Globus pallidus (tissue), 1 donor: ENCODE data around the gene LEMD1.
"Not testable (repeated sequence)": the region's sequence is repeated elsewhere in the genome, so short reads cannot be mapped to it uniquely, and the experiment has no call there.

Source experiments
- DNase-seq: peaks from one replicate; pipeline ENCODE4 v3.0.0-alpha.2; 2015; ENCODE audit warnings: low spot score

Gene LEMD1

DNA sequence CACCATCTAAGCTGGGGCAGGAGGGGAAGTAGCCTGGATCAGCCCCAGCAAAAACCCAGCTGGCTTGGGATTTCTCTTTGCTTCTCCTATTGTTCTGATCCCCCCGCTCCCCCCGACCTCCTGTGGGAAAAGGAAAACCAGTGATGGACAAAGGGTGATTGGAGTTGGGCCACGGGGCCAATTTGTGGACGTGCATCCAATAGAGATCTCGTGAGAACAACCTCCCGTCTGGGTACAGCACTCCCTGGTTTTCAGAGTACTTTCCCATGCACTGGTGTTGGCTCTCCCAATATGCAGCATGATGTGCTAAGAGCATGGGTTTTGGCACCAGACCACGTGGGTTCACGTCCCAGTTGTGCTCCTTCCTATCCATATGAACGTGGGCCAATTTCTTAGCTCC is 25.0 kb upstream of the LEMD1 start:
- no peak for DNase-seq

DNA sequence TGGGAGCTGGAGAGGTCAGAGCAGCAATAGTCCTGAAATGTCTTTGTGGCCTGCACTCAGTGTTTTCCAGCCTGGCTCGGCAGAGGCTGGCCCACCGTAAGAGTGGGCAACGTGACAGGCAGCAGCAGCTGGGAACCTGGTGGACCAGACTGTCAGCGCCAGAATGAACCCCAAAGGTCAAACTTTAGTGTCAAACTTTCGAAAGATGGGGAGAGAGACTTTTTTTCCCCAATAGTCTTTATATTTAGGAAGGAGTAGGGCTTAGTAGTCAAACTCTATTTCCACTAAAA is 23.7 kb upstream of the LEMD1 start:
- no peak for DNase-seq

DNA sequence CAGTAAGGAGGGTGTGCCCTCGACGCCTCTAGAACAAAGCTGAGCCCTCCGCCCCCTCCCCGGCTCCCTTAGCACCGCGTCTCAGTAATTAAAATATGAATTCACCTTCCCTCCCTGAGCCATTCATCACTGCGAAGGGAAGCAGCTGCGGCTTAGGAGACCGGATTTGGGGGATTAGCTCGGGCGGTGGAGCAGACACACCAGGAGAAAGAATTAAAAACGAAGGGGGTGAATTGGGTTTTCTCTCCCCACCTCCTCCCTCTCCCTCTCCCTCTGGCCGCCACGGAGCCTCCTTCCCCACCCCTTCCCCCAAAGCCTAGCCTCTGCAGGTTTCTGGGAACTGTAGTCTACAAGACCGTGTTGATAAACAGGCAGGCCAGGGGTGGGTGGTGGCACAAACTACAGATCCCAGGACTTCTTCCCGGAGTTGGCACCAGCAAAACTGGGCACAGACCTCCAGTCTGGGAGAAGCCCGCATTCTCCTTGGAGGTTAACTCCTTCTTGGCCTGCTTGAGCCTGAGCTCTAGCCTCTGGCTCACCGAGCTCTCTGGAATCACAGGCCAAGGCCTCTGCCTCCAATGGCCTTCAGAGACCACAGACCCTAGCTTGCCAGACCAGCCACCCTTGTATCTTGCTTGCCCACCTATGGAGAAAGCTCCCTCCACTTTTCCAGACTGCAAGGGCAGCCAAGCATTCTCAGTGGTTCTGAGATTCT is 23.2 kb upstream of the LEMD1 start:
- peak; percentile 72 for DNase-seq

DNA sequence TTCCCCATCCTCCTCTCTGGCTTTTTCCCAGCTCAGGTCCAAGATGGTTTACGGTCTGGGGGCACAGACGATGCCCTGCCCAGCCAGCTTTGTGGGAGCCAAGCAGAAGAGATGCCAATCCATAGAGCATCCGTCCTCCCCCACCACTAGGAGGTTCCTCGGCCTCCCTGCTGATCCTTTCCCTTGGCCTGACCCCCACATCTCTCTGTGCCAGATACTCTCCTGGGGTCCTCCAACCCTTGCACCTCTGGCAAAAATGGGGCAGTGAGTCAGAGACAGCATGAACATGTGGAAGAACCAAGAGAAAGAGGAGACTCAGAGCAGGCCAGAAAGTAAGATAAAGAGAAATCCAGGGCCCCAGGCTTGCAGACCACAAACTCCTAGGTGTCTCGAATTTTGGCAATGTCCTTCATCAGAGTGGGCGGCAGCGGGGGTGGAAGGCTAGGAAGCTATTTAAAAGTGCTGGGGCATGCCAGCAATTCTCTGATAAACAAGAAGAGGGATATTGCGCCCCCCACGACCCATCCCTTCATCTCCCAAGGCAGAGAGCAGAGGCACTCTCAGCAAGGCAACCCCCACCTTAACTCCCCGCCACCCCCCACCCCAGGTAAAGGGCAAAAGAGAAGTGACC is 22.6 kb upstream of the LEMD1 start:
- no peak for DNase-seq

DNA sequence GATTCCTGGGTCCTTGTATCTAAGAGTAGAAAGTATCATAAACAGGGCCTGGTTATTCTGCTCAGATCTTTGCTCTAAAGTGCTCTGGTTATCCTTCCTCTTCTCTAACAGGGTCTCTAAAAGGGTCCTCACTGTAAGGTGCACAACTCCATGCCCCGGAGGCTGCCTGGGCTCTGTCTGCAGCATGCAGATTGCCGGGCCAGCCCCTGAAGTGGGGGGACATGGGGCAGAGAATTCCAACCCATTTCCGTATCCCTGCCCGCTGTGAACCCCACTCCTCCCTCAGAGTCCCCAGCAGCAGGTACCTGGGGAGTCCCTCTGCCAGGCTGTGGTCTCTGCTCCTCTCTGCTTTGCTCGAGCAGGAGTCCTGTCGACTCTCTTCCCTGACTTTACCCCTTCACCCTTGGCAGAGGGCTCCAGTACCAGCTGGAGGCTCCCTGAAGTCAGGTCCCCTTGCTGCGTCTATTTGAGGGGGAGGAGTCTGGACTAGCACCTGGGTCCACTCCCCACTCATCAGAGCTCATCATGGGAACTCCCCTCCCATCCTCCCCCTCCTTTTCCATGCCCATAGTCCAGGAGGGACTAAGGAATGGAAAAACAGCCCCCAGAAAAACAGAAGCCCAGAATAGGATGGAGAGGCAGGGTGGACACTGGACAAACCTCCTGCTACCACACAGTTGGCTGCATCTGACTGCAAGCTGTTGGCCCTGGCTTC is 21.9 kb upstream of the LEMD1 start:
- DNase-seq: no peak

DNA sequence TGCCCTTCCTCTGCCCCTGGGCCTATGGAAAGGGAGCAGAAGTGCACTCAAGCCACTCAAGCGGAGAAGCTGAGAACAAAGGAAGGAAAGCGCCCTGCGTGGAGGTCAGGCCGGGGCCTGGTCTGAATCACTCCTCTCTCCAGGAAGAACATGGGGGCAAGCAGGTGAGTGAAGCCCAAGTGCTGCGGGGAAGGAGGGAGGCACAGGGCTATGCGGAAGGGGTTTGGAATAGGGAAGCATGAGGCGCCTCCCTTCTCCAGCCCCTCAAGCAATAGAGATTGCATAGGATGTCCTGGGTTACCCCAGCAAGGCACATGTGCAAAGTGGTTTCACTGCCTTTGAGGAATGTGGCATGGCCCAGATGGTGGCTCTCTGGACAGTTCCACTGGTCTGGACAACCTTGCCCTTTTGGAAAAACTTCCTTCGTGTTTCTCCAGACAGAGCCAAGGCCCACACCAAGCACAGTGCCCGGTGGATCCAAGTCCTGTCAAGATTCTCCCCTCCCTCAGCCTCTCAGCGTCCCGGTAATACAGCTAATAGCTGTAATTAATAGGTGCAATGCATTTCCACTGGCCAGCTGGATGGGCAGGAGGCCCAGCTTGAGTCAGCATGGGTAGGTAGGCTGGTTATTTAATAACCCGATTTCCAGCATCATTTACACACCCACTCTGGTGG is 20.3 kb upstream of the LEMD1 start:
- DNase-seq: no peak

DNA sequence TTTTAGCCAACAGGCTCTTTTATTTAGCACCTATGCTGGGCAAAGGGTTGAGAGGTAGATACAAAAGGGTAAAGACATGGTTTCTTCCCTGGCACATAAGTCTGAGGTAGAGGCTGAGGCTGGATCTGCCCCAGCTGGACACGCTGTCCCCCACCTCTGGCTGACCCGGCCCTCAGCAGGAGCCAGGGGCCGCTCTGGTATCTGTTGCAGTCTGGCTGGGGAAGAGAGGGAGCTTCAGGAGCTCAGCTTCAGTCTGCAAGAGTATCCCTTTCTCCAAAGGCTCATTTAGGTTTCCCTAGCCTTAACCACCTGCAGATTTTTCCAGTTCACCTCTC is 19.8 kb upstream of the LEMD1 start:
- no peak for DNase-seq

DNA sequence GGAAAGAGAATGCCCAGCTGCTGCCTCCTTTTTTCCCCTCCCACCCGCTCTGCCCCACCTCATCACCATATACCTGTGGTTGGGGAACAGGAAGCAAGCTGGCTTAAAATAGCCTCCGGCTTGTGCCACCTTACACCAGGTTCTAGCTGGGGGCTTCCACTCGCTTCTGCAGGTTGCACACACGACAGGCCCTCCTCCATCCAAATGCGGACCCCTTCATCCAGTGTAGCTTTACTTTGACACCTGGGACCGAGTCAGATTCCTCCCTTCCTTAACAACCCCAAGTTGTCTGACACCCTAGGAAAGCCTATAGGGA is 19.4 kb upstream of the LEMD1 start:
- DNase-seq: no peak

DNA sequence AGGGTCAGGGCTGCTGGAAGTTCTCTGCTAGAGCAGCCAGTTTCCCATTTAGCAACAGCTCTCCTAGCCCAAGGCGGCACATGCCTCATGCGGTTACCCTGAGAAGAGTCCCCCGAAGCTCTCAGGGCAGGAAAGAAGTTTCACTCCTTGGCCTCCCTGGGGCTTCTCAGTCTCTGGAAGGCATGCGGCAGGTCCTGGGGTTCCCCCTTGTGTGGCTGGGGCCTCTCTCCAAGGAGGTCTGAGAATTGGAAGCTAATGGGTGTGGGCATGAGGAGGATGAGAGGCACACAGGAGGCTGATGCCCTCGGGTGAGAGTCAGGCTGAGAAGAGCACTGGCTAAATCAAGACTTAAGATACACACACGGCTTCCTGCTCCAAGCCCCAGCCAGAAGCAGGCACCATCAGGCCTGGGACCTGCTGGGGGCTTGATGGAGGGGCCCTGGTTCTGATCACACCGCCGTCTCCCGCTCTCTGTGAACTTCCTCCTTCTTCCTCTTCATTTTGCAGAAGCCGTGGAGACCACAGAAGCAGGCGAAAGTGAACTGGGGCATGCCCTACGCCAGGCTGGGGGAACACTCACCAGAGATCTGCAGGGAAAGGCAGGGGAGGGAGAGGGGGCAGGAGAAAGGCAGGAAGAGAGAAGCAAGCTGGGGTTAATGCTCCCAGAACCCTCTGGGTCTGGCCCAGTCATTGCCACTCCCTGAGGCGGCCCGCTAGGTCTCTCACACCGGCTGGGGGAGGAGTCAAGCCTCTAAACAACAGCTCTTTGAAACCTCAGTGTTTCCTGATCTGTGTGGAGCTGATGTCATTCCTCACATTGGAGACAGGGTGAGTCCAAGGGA is 18.8 kb upstream of the LEMD1 start:
- peak; percentile 40 for DNase-seq

DNA sequence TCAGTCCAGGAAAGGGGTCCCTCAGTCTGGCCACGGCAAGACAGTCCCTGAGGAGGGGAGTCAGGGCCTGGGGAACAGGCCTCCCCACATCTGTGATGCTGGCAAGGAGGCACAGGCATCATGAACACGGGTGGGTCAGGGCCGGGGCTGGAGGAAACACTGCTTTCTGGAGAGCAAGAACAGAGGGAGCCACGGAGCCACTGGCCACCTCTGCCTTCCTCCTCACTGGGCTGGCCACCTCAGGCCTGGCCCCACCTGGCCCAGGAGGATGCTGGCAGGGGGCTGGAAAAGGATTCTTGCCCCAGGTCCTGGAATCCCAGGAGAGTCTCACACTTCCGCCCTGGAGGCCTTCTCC is 18.2 kb upstream of the LEMD1 start:
- DNase-seq: no peak

DNA sequence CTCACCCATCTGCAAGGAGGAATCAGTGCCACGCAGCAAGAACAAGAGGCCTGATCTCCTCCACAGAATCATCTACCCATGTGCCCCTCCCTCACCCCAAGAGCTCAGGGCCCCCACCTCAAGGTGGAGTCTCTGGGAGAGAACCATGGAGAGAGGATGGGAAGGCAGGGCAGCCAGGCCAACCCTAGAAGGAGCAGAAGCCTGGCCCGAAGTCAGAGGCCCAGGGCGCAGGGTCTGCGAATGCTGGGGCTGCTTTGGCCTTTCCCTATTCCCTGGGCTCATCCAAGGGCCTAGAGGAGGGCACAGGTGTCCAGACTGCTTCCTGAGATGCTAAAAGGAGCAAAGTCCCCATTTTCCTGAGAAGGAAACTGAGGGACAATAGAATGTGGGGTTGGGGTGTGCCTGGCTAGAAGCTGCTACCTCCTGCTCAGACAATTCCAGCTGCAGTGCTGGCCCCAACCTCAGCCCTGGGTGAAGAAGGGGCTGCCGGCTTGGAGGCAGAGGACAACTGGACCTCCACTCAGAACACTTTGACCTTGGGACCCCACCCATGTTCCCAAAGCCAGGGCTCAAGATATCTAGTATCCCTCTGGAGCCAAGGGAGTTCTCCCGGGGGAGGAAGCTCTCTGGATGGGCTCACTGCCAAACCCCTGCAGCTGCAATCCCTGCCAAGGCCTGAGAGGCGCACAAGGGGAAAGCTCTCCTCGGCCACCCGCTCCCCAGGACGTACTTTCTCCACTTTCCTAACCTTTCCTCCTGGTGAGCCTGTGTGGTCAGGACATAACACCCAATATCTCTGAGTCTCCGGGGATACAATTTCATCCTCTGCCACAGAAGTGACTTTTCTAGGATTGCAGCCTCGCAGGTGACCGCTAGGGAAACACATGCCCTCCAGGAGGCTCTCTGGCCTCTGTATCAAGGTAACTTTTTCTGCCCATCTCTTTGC is 16.6 kb upstream of the LEMD1 start:
- peak; percentile 78 for DNase-seq

DNA sequence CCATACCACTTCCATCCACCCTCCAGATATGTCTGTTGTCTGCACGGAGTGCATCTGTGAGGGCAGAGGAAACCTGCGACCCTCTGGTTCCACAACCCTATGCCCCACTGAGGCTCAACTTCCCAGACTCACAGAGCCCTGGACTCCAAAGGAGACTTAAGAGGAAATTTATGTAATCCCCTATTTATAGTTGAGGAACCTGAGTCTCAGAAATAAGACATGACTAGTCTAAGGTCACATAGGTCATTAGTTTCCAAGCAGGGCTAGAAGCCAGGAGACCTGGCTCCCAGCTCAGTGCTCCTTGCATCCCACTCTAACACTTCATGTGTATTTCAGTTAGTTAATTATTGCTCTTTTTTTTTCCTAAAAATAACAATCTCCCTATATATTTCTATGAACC is 15.7 kb upstream of the LEMD1 start:
- no peak for DNase-seq

DNA sequence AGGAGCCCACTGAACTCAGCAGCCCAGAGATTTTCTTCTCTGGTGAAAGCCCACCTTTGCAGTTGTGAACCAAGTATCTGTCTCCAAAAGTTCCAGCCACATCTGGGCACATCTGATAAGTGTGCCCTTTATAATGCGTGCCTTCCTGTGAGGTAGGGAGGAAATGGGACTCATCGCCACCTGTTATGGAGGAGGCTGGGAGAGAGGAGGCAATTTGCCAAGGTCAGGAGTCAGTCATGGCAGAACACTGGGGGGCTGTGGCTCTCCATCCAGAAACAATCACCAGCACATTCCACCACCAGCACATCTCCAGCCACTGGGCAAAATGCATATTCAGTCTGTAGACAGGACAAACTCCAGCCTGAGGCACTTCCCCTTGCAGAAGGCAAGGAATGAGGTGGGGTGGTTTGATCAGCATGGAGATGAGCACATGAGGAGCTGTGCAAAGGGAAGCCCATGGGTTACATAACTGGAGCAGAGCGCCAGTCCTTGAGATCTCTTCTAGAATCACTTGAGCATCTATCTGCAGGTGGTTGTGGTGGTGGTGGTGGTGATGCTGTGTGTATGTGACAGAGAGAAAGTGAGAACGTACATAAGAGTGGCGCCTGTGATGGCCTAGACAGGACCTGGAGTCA is 15.0 kb upstream of the LEMD1 start:
- DNase-seq: no peak

DNA sequence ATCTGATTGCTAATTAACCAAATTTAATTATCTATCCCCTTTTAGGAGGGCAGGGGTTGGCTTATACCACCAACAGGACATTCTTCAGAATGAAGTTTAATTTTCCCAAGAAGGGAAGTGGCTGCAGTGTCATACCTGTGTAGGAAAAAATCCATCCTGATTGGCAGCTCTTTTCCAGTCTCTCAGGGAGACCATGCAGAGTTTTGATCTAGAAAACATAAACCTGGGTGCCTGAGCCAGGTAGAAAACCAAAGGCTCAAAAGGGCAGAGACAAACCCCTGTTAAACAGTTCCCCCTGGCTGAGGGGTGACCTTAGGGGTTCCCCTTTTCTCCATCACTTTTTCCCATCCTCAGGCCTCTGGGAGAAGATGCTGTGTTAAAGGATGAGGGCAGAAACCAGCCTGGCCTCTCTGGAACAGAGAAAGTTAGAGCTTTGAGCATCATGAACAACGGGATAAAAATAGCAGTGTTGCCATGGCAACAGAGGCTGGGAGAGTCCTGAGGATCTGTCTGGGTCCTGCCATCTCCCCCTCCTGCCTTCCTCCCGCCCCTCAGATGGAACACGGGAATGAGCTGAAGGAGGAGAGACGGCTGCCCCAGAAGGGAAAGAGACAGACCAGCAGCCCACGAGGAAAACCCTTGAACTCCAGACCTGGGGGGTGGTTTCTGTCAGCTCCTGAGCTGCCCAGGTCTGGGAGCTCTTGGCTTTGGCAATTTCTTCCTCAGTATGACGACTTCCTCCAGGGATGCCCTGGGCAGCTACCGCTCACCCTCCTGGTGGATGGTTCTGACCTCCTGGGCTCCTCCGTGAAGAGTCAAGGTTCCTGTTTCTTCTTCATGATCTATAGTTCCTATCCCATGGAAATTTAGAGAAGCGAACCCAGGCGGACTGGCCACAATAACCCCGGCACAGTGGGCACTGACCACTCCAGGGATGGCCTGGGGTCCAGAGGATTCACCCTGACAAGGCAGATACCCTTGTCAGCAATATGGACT is 14.0 kb upstream of the LEMD1 start:
- DNase-seq: no peak

DNA sequence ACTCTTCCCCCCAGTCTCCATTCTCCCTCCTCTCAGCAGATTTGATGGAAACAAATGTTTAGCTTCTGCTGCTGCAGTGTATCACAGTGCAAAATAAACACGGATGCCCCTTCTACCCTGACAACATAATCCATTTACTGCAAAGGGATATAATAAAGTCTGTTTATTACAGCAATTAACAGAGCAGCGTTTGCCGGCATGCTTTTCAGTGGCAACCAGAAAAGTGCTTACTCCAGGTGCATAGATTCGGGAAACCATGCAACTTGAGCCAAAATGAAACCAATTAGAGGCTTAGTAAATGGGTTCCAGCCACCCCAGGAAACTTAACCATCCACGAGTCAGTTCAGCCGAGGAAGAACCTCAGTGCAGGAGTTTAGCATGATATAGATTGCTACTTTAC is 12.9 kb upstream of the LEMD1 start:
- no peak for DNase-seq

DNA sequence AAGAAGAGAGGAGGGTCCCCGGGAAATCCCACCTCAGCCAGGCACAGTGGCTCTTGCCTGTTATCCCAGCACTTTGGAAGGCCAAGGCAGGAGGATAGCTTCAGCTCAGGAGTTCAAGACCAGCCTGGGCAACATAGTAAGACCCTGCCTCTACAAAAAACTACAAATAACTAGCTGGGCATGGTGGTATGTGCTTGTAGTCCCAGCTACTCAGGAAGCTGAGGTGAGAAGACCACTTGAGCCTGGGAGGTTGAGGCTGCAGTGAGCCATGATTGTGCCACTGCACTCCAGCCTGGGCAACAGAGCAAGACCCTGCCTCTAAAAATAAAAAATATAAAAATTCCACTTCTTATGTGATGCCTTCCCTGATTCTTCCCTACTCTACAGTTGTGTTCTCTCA is 10.8 kb upstream of the LEMD1 start:
- not testable (repeated sequence) for DNase-seq

DNA sequence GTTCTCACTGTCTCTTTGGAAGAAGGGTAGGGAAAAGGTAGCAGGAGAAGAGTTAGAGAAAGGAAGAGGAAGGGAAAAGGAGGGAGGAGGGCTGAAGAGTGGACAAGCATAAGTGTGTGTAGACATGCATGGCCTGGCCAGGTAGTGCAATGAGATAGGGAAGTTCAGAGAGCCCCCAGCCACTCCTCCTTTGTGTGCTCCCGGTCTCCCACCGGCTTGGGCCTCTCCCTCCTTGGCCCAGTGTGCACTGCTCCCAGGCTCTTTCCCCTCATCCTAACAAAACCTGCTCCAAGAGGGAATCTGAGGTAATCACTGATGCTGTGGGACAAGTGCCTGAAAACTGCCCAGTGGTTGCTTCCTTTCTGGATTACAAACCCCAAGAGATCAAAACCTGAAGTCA is 10.3 kb upstream of the LEMD1 start:
- no peak for DNase-seq

DNA sequence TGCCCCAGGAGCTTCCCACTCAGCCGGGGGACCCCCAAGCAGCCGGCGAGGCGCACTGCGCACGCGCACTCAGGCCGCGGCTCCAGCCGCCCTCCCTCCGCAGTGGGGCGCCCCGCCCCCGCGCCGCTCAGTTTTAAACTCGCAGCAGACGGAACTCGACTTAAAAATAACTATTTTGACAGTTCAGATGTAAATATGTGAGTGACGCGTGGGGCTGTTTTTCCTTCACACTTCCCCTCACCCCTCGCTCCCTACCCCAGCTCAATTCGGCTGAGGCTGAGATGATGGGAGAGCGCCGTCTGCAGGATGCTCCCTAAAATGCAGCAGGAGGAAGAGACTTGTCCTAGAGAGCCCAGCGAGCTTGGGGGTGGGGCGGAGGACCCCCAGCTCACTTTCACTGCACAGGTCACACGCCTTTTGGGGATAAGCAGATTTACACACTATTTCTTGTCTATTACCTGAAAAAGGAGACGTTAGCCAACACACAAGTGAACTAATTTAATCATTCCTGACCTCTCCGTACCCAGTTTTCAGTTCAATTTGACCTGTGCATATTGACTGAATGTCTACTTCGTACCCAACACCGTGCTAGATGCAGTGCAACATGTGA is 8.9 kb upstream of the LEMD1 start:
- peak; percentile 63 for DNase-seq
